SK-N-SH (cell line): Measurements from ENCODE around the gene MBD3.

Experiments
- ELF1 ChIP-seq: IDR thresholded peaks from 2 replicates; pipeline ENCODE4 v1.4.0; 2012
- EZH2phosphoT487 ChIP-seq: fragments of 200-600 bp; sonication (generic); IDR thresholded peaks from 2 replicates; pipeline ENCODE4 v1.6.1; 2017; ENCODE audit warnings: low read depth, mixed run types, mild to moderate bottlenecking, antibody characterized with exemption, moderate library complexity, borderline replicate concordance
- GABPA ChIP-seq: IDR thresholded peaks from 2 replicates; pipeline ENCODE4 v1.4.0; 2012; ENCODE audit warnings: low read depth, mild to moderate bottlenecking
- JUND ChIP-seq: IDR thresholded peaks from 2 replicates; pipeline ENCODE4 v1.4.0; 2012
- NFIC ChIP-seq: IDR thresholded peaks from 2 replicates; pipeline ENCODE4 v1.4.0; 2012; ENCODE audit warnings: borderline replicate concordance
- RAD21 ChIP-seq: IDR thresholded peaks from 2 replicates; pipeline ENCODE4 v1.6.1; 2012; ENCODE audit warnings: mild to moderate bottlenecking, low read length
- REST ChIP-seq: IDR thresholded peaks from 2 replicates; pipeline ENCODE4 v1.6.1; 2012; ENCODE audit warnings: mild to moderate bottlenecking, low read depth, low read length, moderate library complexity
- TF ChIP-seq, protein P1 (sequence below): fragments of 200-600 bp; sonication (generic); IDR thresholded peaks from 2 replicates; pipeline ENCODE4 v1.6.1; 2017; ENCODE audit warnings: antibody characterized with exemption, mild to moderate bottlenecking, moderate library complexity
- TF ChIP-seq, protein P2 (sequence below): fragments of 150-350 bp; IDR thresholded peaks from 2 replicates; pipeline ENCODE4 v1.6.1; 2016; ENCODE audit warnings: mild to moderate bottlenecking, low read depth, low read length

DNA sequence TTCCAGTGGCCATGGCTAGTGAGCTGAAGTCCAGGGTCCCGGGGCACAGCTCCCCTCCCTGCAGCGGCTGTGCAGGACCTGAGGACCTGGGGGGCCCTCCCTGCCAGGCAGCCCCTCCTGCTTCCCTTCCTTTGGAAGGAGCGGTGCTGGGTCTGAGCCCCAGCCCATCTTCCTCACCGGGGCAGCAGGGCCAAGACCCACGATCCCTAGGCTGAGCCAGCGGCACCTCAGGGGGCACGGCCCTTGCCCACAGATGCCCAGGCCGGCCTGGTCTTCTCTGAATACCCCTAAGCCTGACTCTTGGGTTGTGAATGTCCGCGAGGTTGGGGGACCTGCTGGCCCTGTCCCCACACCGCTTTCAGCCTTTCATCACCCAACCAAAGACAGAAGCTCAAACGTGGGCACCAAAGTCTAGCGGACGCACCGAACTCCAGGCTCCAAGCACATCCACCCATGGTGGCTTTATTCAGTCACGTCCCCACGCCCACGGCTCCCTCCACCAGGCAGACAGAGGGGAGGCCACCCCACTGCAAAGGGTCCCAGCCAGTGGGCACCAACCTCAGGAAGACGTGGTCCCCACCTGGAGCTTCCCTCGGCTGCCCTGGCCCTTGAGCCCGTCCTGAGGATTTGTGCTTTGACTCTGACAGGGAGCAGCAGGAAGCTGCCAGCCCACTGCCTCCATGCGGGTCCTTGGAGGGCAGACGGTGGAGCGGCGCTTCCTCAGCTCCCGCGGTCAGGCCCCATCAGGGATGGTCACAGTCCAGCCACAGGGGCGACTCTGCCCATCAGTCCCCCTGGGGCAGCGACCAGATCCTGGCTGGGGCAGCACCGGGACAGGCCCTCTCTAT is 16.2 kb downstream of the MBD3 start:
- TF ChIP-seq, protein P1, sequence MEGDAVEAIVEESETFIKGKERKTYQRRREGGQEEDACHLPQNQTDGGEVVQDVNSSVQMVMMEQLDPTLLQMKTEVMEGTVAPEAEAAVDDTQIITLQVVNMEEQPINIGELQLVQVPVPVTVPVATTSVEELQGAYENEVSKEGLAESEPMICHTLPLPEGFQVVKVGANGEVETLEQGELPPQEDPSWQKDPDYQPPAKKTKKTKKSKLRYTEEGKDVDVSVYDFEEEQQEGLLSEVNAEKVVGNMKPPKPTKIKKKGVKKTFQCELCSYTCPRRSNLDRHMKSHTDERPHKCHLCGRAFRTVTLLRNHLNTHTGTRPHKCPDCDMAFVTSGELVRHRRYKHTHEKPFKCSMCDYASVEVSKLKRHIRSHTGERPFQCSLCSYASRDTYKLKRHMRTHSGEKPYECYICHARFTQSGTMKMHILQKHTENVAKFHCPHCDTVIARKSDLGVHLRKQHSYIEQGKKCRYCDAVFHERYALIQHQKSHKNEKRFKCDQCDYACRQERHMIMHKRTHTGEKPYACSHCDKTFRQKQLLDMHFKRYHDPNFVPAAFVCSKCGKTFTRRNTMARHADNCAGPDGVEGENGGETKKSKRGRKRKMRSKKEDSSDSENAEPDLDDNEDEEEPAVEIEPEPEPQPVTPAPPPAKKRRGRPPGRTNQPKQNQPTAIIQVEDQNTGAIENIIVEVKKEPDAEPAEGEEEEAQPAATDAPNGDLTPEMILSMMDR, result no peak
- TF ChIP-seq, protein P2, sequence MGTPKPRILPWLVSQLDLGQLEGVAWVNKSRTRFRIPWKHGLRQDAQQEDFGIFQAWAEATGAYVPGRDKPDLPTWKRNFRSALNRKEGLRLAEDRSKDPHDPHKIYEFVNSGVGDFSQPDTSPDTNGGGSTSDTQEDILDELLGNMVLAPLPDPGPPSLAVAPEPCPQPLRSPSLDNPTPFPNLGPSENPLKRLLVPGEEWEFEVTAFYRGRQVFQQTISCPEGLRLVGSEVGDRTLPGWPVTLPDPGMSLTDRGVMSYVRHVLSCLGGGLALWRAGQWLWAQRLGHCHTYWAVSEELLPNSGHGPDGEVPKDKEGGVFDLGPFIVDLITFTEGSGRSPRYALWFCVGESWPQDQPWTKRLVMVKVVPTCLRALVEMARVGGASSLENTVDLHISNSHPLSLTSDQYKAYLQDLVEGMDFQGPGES, result no peak
- TF ChIP-seq EZH2phosphoT487 (no peak), RAD21 (no peak), REST (no peak), ELF1 (no peak), JUND (no peak), GABPA (no peak), NFIC (no peak)
